GM19099 (cell line): ENCODE measurements around the gene POLR1H.

Source experiments
- POLR2A ChIP-seq: IDR thresholded peaks from 3 replicates; pipeline ENCODE4 v1.6.1; 2011; ENCODE audit warnings: low read depth; ENCODE audit not compliant: insufficient read length; ENCODE audit errors: extremely low read depth

Gene POLR1H

GRCh38 chr6:30047220-30047619, 13.8 kb upstream of the POLR1H start:
- no peak for TF ChIP-seq POLR2A

GRCh38 chr6:30053682-30054081, 7.4 kb upstream of the POLR1H start:
- TF ChIP-seq POLR2A = no peak

- TF ChIP-seq POLR2A = no peak
Observed at GRCh38 chr6:30055513-30055912, 5.6 kb upstream of the POLR1H start.

GRCh38 chr6:30060606-30061091, 416 bp upstream of the POLR1H start:
- no peak for TF ChIP-seq POLR2A

- no peak for TF ChIP-seq POLR2A
Observed at GRCh38 chr6:30061858-30062458, 893 bp downstream of the POLR1H start.

- TF ChIP-seq POLR2A = no peak
Observed at GRCh38 chr6:30062471-30063178, 1.6 kb downstream of the POLR1H start.

- no peak for TF ChIP-seq POLR2A
Observed at GRCh38 chr6:30063315-30063714, 2.2 kb downstream of the POLR1H start.

- no peak for TF ChIP-seq POLR2A
Observed at GRCh38 chr6:30066082-30066481, 5.0 kb downstream of the POLR1H start.

GRCh38 chr6:30066577-30067459, 5.8 kb downstream of the POLR1H start, which contains the start of gene PPP1R11:
TSS of gene PPP1R11 (plus strand) at chr6:30067198. CDS start at chr6:30067411, 213 bp downstream.
- TF ChIP-seq POLR2A = peak; percentile 92

- TF ChIP-seq POLR2A = no peak
Observed at GRCh38 chr6:30067460-30068139, 6.5 kb downstream of the POLR1H start.

GRCh38 chr6:30071081-30071818, 10.2 kb downstream of the POLR1H start:
- TF ChIP-seq POLR2A = no peak

GRCh38 chr6:30071858-30072257, 10.8 kb downstream of the POLR1H start:
- TF ChIP-seq POLR2A = no peak

- no peak for TF ChIP-seq POLR2A
Observed at GRCh38 chr6:30073489-30074235, 12.6 kb downstream of the POLR1H start.
